ENCODE data around the gene ADCY5.

DNA sequence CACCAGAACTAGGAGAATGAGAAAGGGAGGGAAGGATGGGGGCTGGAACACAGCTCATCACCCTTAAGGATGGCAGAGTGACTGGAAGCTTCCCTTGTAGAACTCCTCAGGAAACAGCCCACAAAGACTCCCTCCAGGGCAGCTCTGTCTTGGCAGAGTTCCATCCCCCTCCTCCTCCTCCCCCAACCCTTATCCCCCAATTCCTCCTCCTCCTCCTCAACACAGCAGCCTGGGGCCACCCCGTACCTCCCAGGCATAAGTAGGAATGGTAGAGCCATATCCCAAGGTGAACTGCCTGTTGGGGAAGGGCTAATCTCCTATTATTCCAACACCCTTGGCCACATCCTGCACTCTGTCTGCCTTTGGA is 38.8 kb downstream of the ADCY5 start:
- TF ChIP-seq POLR2AphosphoS5 (IDR thresholded peaks at IDR 0.05; ENCODE audit: low read depth, low read length) (no peak), TAF1 (IDR thresholded peaks at IDR 0.05; ENCODE audit: borderline replicate concordance, insufficient read depth, low read length) (no peak), SIN3A (IDR thresholded peaks at IDR 0.05; ENCODE audit: borderline replicate concordance, insufficient read depth, low read length) (no peak), FOXP2 (optimal IDR thresholded peaks at IDR 0.05; ENCODE audit: borderline replicate concordance, extremely low read depth, extremely low read length, insufficient read depth) (no peak)
- TF ChIP-seq, protein P1, sequence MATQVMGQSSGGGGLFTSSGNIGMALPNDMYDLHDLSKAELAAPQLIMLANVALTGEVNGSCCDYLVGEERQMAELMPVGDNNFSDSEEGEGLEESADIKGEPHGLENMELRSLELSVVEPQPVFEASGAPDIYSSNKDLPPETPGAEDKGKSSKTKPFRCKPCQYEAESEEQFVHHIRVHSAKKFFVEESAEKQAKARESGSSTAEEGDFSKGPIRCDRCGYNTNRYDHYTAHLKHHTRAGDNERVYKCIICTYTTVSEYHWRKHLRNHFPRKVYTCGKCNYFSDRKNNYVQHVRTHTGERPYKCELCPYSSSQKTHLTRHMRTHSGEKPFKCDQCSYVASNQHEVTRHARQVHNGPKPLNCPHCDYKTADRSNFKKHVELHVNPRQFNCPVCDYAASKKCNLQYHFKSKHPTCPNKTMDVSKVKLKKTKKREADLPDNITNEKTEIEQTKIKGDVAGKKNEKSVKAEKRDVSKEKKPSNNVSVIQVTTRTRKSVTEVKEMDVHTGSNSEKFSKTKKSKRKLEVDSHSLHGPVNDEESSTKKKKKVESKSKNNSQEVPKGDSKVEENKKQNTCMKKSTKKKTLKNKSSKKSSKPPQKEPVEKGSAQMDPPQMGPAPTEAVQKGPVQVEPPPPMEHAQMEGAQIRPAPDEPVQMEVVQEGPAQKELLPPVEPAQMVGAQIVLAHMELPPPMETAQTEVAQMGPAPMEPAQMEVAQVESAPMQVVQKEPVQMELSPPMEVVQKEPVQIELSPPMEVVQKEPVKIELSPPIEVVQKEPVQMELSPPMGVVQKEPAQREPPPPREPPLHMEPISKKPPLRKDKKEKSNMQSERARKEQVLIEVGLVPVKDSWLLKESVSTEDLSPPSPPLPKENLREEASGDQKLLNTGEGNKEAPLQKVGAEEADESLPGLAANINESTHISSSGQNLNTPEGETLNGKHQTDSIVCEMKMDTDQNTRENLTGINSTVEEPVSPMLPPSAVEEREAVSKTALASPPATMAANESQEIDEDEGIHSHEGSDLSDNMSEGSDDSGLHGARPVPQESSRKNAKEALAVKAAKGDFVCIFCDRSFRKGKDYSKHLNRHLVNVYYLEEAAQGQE (IDR thresholded peaks at IDR 0.05; ENCODE audit: insufficient read depth in 1 of 2, low read depth in 2 of 2, low read length in 2 of 2): no peak

Data from PFSK-1 (cell line).